ENCODE results near the gene FZD1.

- TF ChIP-seq CTCF (conservative IDR thresholded peaks at IDR 0.05; ENCODE audit: low read depth, low read length): no peak
- TF ChIP-seq EZH2 (IDR thresholded peaks at IDR 0.05; ENCODE audit: low read length, unreplicated experiment): no peak
Observed at GRCh38 chr7:91264046-91264923, at the start of gene FZD1.
